GM12892 (cell line): ENCODE data around the gene GDF15.

Experiments used
- POLR2A ChIP-seq: IDR thresholded peaks from 2 replicates; pipeline ENCODE4 v1.6.1; 2011; ENCODE audit warnings: low read depth, low read length, control low read depth
- POLR2AphosphoS5 ChIP-seq: IDR thresholded peaks from 2 replicates; pipeline ENCODE4 v1.6.1; 2011; ENCODE audit warnings: low read depth, low read length, control low read depth

DNA sequence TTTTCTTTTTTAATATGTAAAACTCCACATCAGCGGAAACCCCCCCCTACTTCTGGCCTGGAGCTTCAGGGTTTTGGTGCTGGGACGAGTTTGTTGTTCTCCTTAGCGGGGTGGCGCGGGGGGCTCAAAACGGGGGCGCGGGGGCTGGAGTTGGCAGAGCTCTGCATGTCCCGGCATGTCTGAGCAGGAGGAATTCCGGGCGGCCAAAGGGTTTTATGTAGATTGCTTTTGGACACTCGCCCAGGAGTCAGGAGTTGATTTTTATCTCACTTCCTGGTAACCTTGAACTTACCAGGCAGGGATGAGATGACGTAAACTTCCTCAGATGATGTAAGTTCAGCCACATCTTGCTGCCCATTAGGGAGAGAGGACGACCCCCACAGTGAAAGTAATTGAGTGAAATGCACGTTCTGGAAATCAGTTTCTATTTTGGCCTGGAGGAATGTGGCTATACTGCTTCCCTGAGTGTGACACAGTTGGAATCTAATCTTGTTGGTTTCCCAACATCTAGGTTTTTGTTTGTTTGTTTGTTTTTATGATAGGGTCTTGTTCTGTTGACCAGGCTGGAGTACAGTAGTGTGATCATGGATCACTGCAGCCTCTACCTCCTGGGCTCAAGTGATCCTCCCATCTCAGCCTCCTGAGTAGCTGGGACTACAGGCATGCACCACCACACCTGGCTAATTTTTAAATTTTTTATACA lies 21.0 kb upstream of the GDF15 start:
- TF ChIP-seq POLR2A (no peak), POLR2AphosphoS5 (no peak)
